Keratinocyte (primary cell): Measurements from ENCODE around the gene REN.

Source experiments
- EZH2 ChIP-seq: IDR thresholded peaks from one replicate; pipeline ENCODE4 v1.6.1; 2012; ENCODE audit warnings: inconsistent platforms, mild to moderate bottlenecking, low read length, moderate library complexity
- TF ChIP-seq, protein P1 (sequence below), 3 experiments: IDR thresholded peaks in 1 of 3; conservative IDR thresholded peaks in 1 of 3; optimal IDR thresholded peaks in 1 of 3; 2 replicates in 2 of 3; 3 replicates in 1 of 3; pipeline versions ENCODE3 to v1.5.1; 2011; ENCODE audit warnings: low read length in 3 of 3, mild to moderate bottlenecking in 3 of 3, moderate library complexity in 2 of 3, control low read depth in 1 of 3, inconsistent platforms in 1 of 3; ENCODE audit not compliant: insufficient read depth in 2 of 3; ENCODE audit errors: extremely low read depth in 1 of 3

DNA sequence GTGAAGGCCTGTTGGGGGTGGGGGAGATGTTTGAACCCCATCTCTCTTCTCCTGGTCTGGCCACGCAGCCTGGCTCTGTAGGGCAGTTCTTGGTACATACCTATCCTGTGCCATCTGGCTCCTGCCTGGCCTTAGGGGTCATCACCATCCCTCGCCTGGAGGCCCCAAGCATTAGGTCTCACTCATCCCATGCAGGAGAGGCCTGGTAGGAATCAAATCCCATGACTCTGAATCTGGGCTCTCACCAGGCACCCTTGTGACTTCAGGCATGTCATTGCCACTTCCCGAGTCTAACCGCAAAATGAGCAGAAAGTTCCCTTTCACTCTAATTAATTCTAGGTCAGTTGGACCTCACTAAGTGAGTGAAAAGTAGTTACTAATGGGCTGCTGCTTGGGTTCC lies 51.5 kb downstream of the REN start:
- TF ChIP-seq, protein P1, sequence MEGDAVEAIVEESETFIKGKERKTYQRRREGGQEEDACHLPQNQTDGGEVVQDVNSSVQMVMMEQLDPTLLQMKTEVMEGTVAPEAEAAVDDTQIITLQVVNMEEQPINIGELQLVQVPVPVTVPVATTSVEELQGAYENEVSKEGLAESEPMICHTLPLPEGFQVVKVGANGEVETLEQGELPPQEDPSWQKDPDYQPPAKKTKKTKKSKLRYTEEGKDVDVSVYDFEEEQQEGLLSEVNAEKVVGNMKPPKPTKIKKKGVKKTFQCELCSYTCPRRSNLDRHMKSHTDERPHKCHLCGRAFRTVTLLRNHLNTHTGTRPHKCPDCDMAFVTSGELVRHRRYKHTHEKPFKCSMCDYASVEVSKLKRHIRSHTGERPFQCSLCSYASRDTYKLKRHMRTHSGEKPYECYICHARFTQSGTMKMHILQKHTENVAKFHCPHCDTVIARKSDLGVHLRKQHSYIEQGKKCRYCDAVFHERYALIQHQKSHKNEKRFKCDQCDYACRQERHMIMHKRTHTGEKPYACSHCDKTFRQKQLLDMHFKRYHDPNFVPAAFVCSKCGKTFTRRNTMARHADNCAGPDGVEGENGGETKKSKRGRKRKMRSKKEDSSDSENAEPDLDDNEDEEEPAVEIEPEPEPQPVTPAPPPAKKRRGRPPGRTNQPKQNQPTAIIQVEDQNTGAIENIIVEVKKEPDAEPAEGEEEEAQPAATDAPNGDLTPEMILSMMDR (optimal IDR thresholded peaks at IDR 0.05 in 1 of 3, IDR thresholded peaks at IDR 0.05 in 1 of 3, conservative IDR thresholded peaks at IDR 0.05 in 1 of 3; ENCODE audit: extremely low read depth in 1 of 3, insufficient read depth in 2 of 3, low read length in 3 of 3), result no peak
- TF ChIP-seq EZH2, result no peak
